Activated gamma-delta T cell (primary cell): ENCODE measurements around the gene CYGB.
"Not testable (repeated sequence)": the region's sequence is repeated elsewhere in the genome, so short reads cannot be mapped to it uniquely, and the experiment has no call there.

Source experiments
- DNase-seq: peaks from one replicate; lab custom pipeline; 2025; lab: John Stamatoyannopoulos, UW

The CYGB gene

GRCh38 chr17:76523084-76524037 lies 14.1 kb downstream of the CYGB start:
- DNase-seq = peak; percentile 69

GRCh38 chr17:76521683-76522082 lies 15.8 kb downstream of the CYGB start:
- not testable (repeated sequence) for DNase-seq

- DNase-seq = no peak
These were observed 16.2 kb downstream of the CYGB start for GRCh38 chr17:76521262-76521661.

- no peak for DNase-seq
These were observed 18.2 kb downstream of the CYGB start for GRCh38 chr17:76519048-76519966.

GRCh38 chr17:76517638-76518038 lies 19.9 kb downstream of the CYGB start:
- DNase-seq = no peak

- peak; percentile 64 for DNase-seq
These were observed 22.1 kb downstream of the CYGB start for GRCh38 chr17:76515274-76515949.

GRCh38 chr17:76514355-76514754 lies 23.2 kb downstream of the CYGB start:
- not testable (repeated sequence) for DNase-seq

GRCh38 chr17:76513306-76513692 lies 24.2 kb downstream of the CYGB start:
- DNase-seq = no peak

GRCh38 chr17:76512366-76513305 lies 24.9 kb downstream of the CYGB start:
- DNase-seq = no peak

GRCh38 chr17:76511668-76512365 lies 25.7 kb downstream of the CYGB start:
- no peak for DNase-seq

- no peak for DNase-seq
These were observed 26.7 kb downstream of the CYGB start for GRCh38 chr17:76510831-76511244.

GRCh38 chr17:76508472-76509063 lies 28.9 kb downstream of the CYGB start:
- not testable (repeated sequence) for DNase-seq

- DNase-seq = peak; percentile 51
These were observed 30.8 kb downstream of the CYGB start for GRCh38 chr17:76506408-76507345.

GRCh38 chr17:76504117-76504516 lies 33.4 kb downstream of the CYGB start:
- no peak for DNase-seq

GRCh38 chr17:76502341-76503211 lies 34.9 kb downstream of the CYGB start:
- no peak for DNase-seq

GRCh38 chr17:76501827-76502307 lies 35.6 kb downstream of the CYGB start:
- no peak for DNase-seq

- DNase-seq = peak; percentile 92
These were observed 36.3 kb downstream of the CYGB start, which contains the start of gene RHBDF2 for GRCh38 chr17:76501018-76501826. RHBDF2 (minus strand) TSS chr17:76501423; CDS start chr17:76481524, 19,899 bp downstream.
